Cardiac muscle cell (in vitro differentiated cells and primary cell): Measurements from ENCODE around the gene LRP1B. TPM values are rescaled to one million over a fixed set of nuclear protein-coding genes. Genes with fewer than 3 reads are reported as not detected.

Experiments used
- DNase-seq, 2 donors: peaks; one replicate each; pipeline versions ENCODE4 v3.0.0 to v3.0.0-alpha.2; 2010 to 2017; ENCODE audit warnings: low read depth in 1 of 2, low spot score in 1 of 2
- H3K27ac ChIP-seq: fragments of 200-600 bp; sonication (generic); 2 replicates; pipeline ENCODE4 v1.5.1; 2016
- H3K27me3 ChIP-seq: fragments of 200-600 bp; sonication (generic); 2 replicates; pipeline ENCODE4 v1.6.0; 2016; ENCODE audit warnings: control low read depth
- H3K36me3 ChIP-seq: fragments of 200-600 bp; sonication (generic); 2 replicates; pipeline ENCODE4 v1.5.1; 2016; ENCODE audit warnings: control low read depth
- H3K4me1 ChIP-seq: fragments of 200-600 bp; sonication (generic); 2 replicates; pipeline ENCODE4 v1.8.1; 2017; ENCODE audit warnings: low read depth, mild to moderate bottlenecking, mixed run types
- H3K4me3 ChIP-seq: fragments of 200-600 bp; sonication (generic); 2 replicates; pipeline ENCODE4 v1.5.1; 2016; ENCODE audit warnings: mild to moderate bottlenecking
- H3K9me3 ChIP-seq: fragments of 200-600 bp; sonication (generic); 2 replicates; pipeline ENCODE4 v1.5.1; 2017; ENCODE audit warnings: low read depth, mild to moderate bottlenecking, control low read depth
- polyA plus RNA-seq: library from polyadenylated mRNA; unstranded; fragments of >200 nt; fragmentation: Nextera tagmentation; extraction: Ambion mirVana; gene quantifications from 2 replicates; pipeline ENCODE4 v1.2.1, GENCODE V29; 2016
- total RNA-seq: library from RNA; depleted of rRNA; stranded (reverse); fragments of >200 nt; gene quantifications from 2 replicates; pipeline ENCODE4 v1.2.3, GENCODE V29; 2016
- TF ChIP-seq, protein P1 (sequence below): IDR thresholded peaks from 2 replicates; pipeline ENCODE4 v1.5.1; 2012; ENCODE audit warnings: low read depth, mild to moderate bottlenecking, low read length

LRP1B gene
- total and polyA plus RNA-seq, 2 experiments from 2014 or later: 1.2 to 2.5 TPM

DNA sequence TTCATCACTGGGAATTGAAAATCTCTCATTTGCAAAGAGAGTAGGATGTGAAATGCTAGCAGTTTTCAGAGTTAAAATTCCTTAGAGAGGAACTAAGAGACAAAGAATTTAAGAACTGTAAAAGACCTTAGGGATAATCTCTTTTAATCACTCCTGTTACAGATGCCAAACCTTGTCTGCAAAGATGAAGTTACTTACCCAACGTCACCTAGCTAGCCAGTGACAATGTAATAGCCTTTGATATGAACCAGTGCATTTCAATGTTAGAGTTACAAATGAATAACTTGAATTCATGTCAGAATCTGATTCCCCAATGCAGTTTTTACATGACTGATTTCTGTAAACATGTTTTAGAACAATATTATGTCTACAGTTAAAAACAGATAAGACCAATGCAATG, 190.1 kb downstream of the LRP1B start:
- no peaks in the 10 kb centered on the region for H3K36me3 ChIP-seq
- H3K9me3 ChIP-seq: no peaks in the 10 kb centered on the region
- no peaks in the 10 kb centered on the region for H3K27me3 ChIP-seq
- no peak overlapping the region for H3K4me3 ChIP-seq
- no peak overlapping the region for H3K27ac ChIP-seq
- no peak for DNase-seq
- TF ChIP-seq, protein P1, sequence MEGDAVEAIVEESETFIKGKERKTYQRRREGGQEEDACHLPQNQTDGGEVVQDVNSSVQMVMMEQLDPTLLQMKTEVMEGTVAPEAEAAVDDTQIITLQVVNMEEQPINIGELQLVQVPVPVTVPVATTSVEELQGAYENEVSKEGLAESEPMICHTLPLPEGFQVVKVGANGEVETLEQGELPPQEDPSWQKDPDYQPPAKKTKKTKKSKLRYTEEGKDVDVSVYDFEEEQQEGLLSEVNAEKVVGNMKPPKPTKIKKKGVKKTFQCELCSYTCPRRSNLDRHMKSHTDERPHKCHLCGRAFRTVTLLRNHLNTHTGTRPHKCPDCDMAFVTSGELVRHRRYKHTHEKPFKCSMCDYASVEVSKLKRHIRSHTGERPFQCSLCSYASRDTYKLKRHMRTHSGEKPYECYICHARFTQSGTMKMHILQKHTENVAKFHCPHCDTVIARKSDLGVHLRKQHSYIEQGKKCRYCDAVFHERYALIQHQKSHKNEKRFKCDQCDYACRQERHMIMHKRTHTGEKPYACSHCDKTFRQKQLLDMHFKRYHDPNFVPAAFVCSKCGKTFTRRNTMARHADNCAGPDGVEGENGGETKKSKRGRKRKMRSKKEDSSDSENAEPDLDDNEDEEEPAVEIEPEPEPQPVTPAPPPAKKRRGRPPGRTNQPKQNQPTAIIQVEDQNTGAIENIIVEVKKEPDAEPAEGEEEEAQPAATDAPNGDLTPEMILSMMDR: no peak
- H3K4me1 ChIP-seq: no peaks in the 10 kb centered on the region

GRCh38 chr2:141933226-141933625, 197.6 kb downstream of the LRP1B start:
- Histone ChIP-seq H3K9me3 (no peaks in the 10 kb centered on the region), H3K4me3 (no peak overlapping the region), H3K27me3 (no peaks in the 10 kb centered on the region), H3K36me3 (no peaks in the 10 kb centered on the region), H3K4me1 (peaks cover 4% of the 10 kb centered on the region), H3K27ac (no peak overlapping the region)
- TF ChIP-seq, protein P1: no peak
- no peak for DNase-seq

DNA sequence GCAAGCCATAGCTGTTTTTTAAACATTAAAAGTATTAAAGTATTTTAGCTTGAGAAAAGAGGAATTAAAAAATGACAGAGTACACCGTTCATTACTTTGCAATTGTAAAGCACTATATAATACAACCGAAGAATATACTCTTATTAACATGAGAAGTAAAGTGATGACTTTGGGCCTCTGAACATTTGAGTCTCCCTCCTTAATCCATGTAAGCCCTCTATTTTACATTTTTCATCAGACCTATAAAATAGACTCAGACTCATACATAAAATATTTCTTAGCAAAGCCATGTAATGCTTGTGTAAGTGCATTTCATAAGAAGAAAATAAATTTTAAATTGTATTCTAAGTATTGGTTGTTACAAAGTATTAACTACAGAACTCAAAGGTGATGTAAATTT, 198.6 kb downstream of the LRP1B start:
- TF ChIP-seq, protein P1: no peak
- H3K9me3 ChIP-seq: no peaks in the 10 kb centered on the region
- no peak for DNase-seq
- H3K27ac ChIP-seq: no peak overlapping the region
- no peak overlapping the region for H3K4me3 ChIP-seq
- H3K36me3 ChIP-seq: no peaks in the 10 kb centered on the region
- H3K27me3 ChIP-seq: no peaks in the 10 kb centered on the region
- H3K4me1 ChIP-seq: peaks cover 4% of the 10 kb centered on the region

GRCh38 chr2:141931797-141932196, 199.0 kb downstream of the LRP1B start:
- DNase-seq: no peak
- TF ChIP-seq, protein P1: no peak

GRCh38 chr2:141930803-141931202, 200.0 kb downstream of the LRP1B start:
- H3K36me3 ChIP-seq: no peaks in the 10 kb centered on the region
- no peak overlapping the region for H3K27ac ChIP-seq
- no peak for DNase-seq
- H3K9me3 ChIP-seq: no peaks in the 10 kb centered on the region
- TF ChIP-seq, protein P1: no peak
- no peaks in the 10 kb centered on the region for H3K27me3 ChIP-seq
- peaks cover 4% of the 10 kb centered on the region for H3K4me1 ChIP-seq
- no peak overlapping the region for H3K4me3 ChIP-seq

More at GRCh38 chr2:141931797-141932196, 199.0 kb downstream of the LRP1B start:
- Histone ChIP-seq H3K36me3 (no peaks in the 10 kb centered on the region), H3K27ac (no peak overlapping the region), H3K9me3 (no peaks in the 10 kb centered on the region), H3K4me3 (no peak overlapping the region), H3K4me1 (peaks cover 4% of the 10 kb centered on the region), H3K27me3 (no peaks in the 10 kb centered on the region)
